NB4 (cell line): Measurements from ENCODE around the gene ZNF391.
"Not testable (repeated sequence)": the region's sequence is repeated elsewhere in the genome, so short reads cannot be mapped to it uniquely, and the experiment has no call there.

Experiments used
- POLR2A ChIP-seq: IDR thresholded peaks from 2 replicates; pipeline ENCODE4 v1.6.1; 2011; ENCODE audit warnings: mild to moderate bottlenecking; ENCODE audit not compliant: insufficient read length; ENCODE audit errors: extremely low read depth
- TF ChIP-seq, protein P1 (sequence below): IDR thresholded peaks from one replicate; pipeline ENCODE4 v1.5.1; 2012; ENCODE audit warnings: low read depth, low read length

GRCh38 chr6:27424851-27425250, 36.3 kb downstream of the ZNF391 start:
- TF ChIP-seq POLR2A = not testable (repeated sequence)
- TF ChIP-seq, protein P1, sequence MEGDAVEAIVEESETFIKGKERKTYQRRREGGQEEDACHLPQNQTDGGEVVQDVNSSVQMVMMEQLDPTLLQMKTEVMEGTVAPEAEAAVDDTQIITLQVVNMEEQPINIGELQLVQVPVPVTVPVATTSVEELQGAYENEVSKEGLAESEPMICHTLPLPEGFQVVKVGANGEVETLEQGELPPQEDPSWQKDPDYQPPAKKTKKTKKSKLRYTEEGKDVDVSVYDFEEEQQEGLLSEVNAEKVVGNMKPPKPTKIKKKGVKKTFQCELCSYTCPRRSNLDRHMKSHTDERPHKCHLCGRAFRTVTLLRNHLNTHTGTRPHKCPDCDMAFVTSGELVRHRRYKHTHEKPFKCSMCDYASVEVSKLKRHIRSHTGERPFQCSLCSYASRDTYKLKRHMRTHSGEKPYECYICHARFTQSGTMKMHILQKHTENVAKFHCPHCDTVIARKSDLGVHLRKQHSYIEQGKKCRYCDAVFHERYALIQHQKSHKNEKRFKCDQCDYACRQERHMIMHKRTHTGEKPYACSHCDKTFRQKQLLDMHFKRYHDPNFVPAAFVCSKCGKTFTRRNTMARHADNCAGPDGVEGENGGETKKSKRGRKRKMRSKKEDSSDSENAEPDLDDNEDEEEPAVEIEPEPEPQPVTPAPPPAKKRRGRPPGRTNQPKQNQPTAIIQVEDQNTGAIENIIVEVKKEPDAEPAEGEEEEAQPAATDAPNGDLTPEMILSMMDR = not testable (repeated sequence)
